SK-N-SH treated with all-trans-retinoic acid at 6 μM for 48 hours (cell line): ENCODE data around the gene EPS8L2.

ENCODE experiments used
- ZNF8 ChIP-seq: fragments of 450-650 bp; formaldehyde crosslinking; IDR thresholded peaks from 2 replicates; pipeline ENCODE4 v1.5.0; 2020; ENCODE audit warnings: mild to moderate bottlenecking, moderate library complexity
- TF ChIP-seq, protein P1 (sequence below): fragments of 250-450 bp; sonication (Bioruptor Pico); IDR thresholded peaks from 2 replicates; pipeline ENCODE4 v1.5.1; 2020; ENCODE audit warnings: low read depth, mild to moderate bottlenecking, moderate library complexity

DNA sequence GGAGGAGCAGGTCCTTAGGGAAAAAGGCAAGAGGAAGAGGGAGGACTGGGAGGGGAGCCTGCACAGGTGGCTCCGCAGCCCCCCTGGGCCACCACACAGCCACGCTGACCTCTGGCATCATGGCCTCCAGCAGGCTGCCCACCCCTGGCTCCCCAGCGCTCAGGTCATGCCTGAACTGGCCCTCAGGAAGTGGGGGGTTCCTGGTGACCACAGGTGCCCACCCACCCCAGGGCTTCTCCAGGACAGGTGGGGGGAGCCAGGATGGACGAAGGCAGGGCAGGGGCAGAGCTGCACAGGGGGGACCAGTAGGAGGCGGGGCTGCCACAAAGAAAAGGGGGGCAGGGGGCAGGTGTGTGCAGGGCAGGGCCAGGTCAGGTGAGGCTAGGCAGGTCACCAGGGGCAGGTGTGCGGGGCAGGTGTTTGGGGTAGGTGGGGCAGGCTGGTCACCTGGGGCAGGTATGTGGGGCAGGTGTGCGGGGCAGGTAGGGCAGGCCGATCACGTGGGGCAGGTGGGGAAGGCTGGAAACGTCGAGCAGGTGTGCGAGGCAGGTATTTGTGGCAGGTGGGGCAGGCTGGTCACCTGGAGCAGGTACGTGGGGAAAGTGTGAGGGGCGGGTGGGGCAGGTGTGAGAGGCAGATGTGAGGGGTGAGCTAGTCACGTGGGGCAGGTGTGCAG lies 12.0 kb upstream of the EPS8L2 start:
- TF ChIP-seq ZNF8 (CRISPR knock-in tag) = no peak
- TF ChIP-seq, protein P1, sequence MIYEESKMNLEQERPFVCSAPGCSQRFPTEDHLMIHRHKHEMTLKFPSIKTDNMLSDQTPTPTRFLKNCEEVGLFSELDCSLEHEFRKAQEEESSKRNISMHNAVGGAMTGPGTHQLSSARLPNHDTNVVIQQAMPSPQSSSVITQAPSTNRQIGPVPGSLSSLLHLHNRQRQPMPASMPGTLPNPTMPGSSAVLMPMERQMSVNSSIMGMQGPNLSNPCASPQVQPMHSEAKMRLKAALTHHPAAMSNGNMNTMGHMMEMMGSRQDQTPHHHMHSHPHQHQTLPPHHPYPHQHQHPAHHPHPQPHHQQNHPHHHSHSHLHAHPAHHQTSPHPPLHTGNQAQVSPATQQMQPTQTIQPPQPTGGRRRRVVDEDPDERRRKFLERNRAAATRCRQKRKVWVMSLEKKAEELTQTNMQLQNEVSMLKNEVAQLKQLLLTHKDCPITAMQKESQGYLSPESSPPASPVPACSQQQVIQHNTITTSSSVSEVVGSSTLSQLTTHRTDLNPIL (CRISPR knock-in tag) = no peak
